HS-27A (cell line): Measurements from ENCODE around the gene APPL1.
A peak's percentile ranks its signal among the peaks of the same experiment; 100 is the strongest.

ENCODE experiments used
- DNase-seq: peaks from one replicate; pipeline ENCODE4 v3.0.0-alpha.2; 2012; ENCODE audit warnings: low read depth, missing footprints

APPL1 gene

GRCh38 chr3:57274845-57275244 is 47.3 kb downstream of the APPL1 start:
- DNase-seq: no peak

GRCh38 chr3:57275393-57275792 is 47.9 kb downstream of the APPL1 start:
- DNase-seq: no peak

- DNase-seq: no peak
Measured at GRCh38 chr3:57278237-57278636, 50.7 kb downstream of the APPL1 start.

- no peak for DNase-seq
Measured at GRCh38 chr3:57279685-57280084, 52.2 kb downstream of the APPL1 start.

GRCh38 chr3:57281715-57282114 is 54.2 kb downstream of the APPL1 start:
- no peak for DNase-seq

GRCh38 chr3:57283334-57283733 is 55.8 kb downstream of the APPL1 start:
- no peak for DNase-seq

- no peak for DNase-seq
Measured at GRCh38 chr3:57287205-57287604, 59.7 kb downstream of the APPL1 start.

DNA sequence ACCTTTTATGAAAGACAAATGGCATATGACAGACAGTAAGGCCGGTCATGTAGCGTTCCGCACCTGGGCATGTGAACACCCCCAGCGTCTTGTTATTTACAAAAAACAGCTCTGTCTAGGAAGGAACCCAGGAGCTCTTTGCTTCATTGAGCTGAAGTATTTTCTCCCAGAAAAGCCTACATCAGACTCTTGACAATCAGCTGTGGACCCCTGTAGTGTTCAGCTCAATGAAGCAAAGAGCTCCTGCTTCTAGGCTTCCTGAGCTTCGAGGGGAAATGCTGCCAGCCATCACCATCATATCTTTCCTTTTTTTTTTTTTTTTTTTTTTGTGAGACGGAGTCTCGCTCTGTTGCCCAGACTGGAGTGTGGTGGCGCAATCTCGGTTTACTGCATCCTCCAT is 60.9 kb downstream of the APPL1 start:
- no peak for DNase-seq

DNA sequence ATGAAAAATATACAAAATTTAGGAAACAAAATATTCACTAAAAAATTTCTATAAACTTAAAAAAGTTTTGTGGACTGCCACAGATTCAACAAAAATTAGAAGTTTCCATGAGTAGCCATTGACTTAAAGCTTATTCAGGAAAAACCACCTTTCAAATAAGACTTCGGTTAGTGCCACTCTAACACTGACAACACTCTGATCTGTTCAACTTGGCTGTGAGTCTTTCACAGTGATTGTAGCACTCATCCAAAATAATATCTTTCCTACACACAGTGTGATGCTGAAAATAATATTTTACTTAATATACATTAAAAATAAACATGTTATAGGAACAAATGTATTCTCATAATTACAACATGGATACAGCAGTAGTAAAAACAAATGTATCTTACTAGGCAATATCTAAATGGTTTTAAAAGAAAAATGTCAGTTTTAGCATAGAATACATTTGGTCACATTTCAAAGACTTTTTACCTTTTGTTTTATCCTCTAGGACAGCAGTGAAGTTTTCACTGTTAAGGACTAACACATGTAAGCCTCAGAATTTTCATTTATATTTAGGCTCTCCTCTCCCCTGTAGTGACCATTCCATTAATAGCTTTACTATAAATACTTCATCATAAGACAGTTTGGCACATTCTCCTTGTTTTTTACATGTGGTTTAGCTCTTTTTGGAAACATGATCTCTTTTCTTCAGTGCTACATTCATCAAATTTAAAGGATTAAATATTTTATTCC is 64.8 kb downstream of the APPL1 start, which contains the start of gene ASB14:
ASB14 (minus strand) TSS at position 527 of the 738 bp plus-strand sequence. CDS start 652 bp downstream, outside the sequence.
- no peak for DNase-seq

DNA sequence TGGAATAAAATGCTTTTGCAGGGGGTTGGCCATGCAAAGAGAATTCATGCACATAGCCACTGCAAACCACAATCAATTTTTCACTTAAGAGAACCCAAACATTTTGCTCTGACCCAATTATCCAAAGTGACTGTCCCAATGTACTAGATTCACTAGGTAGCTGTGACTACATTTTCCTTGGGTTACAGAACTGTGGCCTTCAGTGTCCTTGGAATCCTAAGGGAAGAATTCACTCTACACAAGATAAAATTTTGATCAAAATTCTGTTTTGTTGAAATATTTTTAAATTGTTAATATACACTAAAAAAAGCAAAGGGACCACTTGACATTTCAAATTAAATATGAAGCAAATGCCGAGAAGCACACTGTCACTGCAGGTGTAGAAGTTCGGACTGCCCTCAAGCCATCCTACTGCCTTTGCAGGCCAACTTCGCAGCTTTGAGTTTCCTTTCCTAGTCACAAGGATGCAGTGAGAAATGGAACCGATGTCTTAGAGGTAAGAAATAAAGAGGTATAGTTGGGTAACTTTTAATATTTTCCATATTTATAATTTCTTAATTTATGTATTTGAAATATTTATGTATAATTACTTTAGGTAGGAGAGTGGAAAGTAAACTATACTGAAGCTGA is 65.5 kb downstream of the APPL1 start:
- no peak for DNase-seq

- no peak for DNase-seq
Measured at GRCh38 chr3:57298041-57298440, 70.5 kb downstream of the APPL1 start.

- peak; percentile 24 for DNase-seq
Measured at GRCh38 chr3:57303520-57303919, 76.0 kb downstream of the APPL1 start.

- DNase-seq: no peak
Measured at GRCh38 chr3:57309769-57310360, 82.3 kb downstream of the APPL1 start.

- DNase-seq: no peak
Measured at GRCh38 chr3:57314204-57314603, 86.7 kb downstream of the APPL1 start.
